B cell (primary cell): ENCODE data around the gene TRIM75. TPM values are rescaled to one million over a fixed set of nuclear protein-coding genes. Genes with fewer than 3 reads are reported as not detected.
"Not testable (repeated sequence)": the region's sequence is repeated elsewhere in the genome, so short reads cannot be mapped to it uniquely, and the experiment has no call there.

Experiments used
- ATAC-seq: fragments of 200-7000 bp; cut with Tn5 transposase; one replicate; pipeline ENCODE4 v1.10.0; 2021; ENCODE audit warnings: low read depth, mild to moderate bottlenecking, moderate number of reproducible peaks, moderate library complexity
- CTCF ChIA-PET: fragments of 350-600 bp; sonication (Branson Sonifier 250); formaldehyde crosslinking; loops from one replicate; lab custom pipeline; 2021; ENCODE audit warnings: antibody characterized with exemption, inconsistent platforms; lab: Charles Lee
- POLR2A ChIA-PET: fragments of 350-600 bp; sonication (Branson Sonifier 250); formaldehyde crosslinking; loops from one replicate; lab custom pipeline; 2021; ENCODE audit warnings: antibody characterized with exemption; lab: Charles Lee
- DNase-seq: peaks from one replicate; pipeline ENCODE4 v3.0.0; 2013
- H2AFZ ChIP-seq: 2 replicates; pipeline ENCODE4 v1.6.1; 2012; ENCODE audit warnings: mild to moderate bottlenecking, low read depth, low read length; ENCODE audit not compliant: insufficient read depth, poor library complexity, severe bottlenecking
- H3K27ac ChIP-seq, 2 donors: 1 replicate in 1 of 2; 2 replicates in 1 of 2; pipeline ENCODE4 v1.5.1; 2012 to 2013; ENCODE audit warnings: low read length in 2 of 2, mild to moderate bottlenecking in 2 of 2, moderate library complexity in 1 of 2
- H3K27me3 ChIP-seq, 4 experiments: fragments of 200-600 bp in 1 of 4; sonication (generic) in 1 of 4; replicated peaks in 1 of 4; 1 replicate in 2 of 4; 2 replicates in 2 of 4; pipeline versions ENCODE4 v1.6.1 to v1.7.0; 2013 to 2016; ENCODE audit warnings: low read length in 3 of 4, mild to moderate bottlenecking in 2 of 4, mixed read lengths in 1 of 4, moderate library complexity in 1 of 4; ENCODE audit not compliant: insufficient read depth in 4 of 4, control insufficient read depth in 3 of 4; ENCODE audit errors: control extremely low read depth in 1 of 4
- H3K36me3 ChIP-seq, 2 experiments: replicated peaks in 1 of 2; 1 replicate in 1 of 2; 2 replicates in 1 of 2; pipeline versions ENCODE4 v1.6.1 to v1.7.1; 2013; ENCODE audit warnings: low read length in 1 of 2; ENCODE audit not compliant: insufficient read depth in 2 of 2, control insufficient read depth in 1 of 2; ENCODE audit errors: control extremely low read depth in 1 of 2, extremely low read depth in 1 of 2
- H3K4me1 ChIP-seq, 2 donors: fragments of 200-600 bp in 1 of 2; sonication (generic) in 1 of 2; 1 replicate in 1 of 2; 2 replicates in 1 of 2; pipeline versions ENCODE4 v1.5.1 to v1.6.1; 2013 to 2017; ENCODE audit warnings: low read length in 2 of 2; ENCODE audit not compliant: control insufficient read depth in 2 of 2, insufficient read depth in 2 of 2
- H3K4me2 ChIP-seq: replicated peaks from 2 replicates; pipeline ENCODE3; 2012; ENCODE audit warnings: mild to moderate bottlenecking, low read depth, low read length; ENCODE audit not compliant: poor library complexity, severe bottlenecking
- H3K4me3 ChIP-seq, 5 experiments: fragments of 200-600 bp in 1 of 5; sonication (generic) in 1 of 5; 1 replicate in 3 of 5; 2 replicates in 2 of 5; pipeline versions ENCODE4 v1.5.1 to v1.7.0; 2011 to 2016; ENCODE audit warnings: low read length in 4 of 5, mild to moderate bottlenecking in 4 of 5, low read depth in 2 of 5, control low read depth in 1 of 5, moderate library complexity in 1 of 5; ENCODE audit not compliant: insufficient read depth in 1 of 5; ENCODE audit errors: control extremely low read depth in 1 of 5, extremely low read depth in 1 of 5
- H3K79me2 ChIP-seq: fragments of 200-600 bp; sonication (generic); one replicate; pipeline ENCODE4 v1.6.0; 2016; ENCODE audit warnings: low read length; ENCODE audit not compliant: control insufficient read depth, insufficient read depth
- H3K9ac ChIP-seq: fragments of 200-600 bp; sonication (generic); 2 replicates; pipeline ENCODE4 v1.6.1; 2017; ENCODE audit warnings: mild to moderate bottlenecking, low read length, moderate library complexity
- H3K9me3 ChIP-seq, 3 donors: one replicate each; pipeline versions ENCODE4 v1.6.1 to v1.7.1; 2013; ENCODE audit warnings: low read length in 2 of 3; ENCODE audit not compliant: control insufficient read depth in 2 of 3, insufficient read depth in 1 of 3; ENCODE audit errors: control extremely low read depth in 1 of 3
- H4K20me1 ChIP-seq: 2 replicates; pipeline ENCODE4 v1.6.0; 2012; ENCODE audit warnings: mild to moderate bottlenecking, low read length; ENCODE audit not compliant: insufficient read depth, control insufficient read depth, poor library complexity, severe bottlenecking
- H3K27ac Mint-ChIP-seq: one replicate; pipeline ENCODE4 v1.8.0; 2021; ENCODE audit warnings: mixed read lengths
- H3K27me3 Mint-ChIP-seq: one replicate; pipeline ENCODE4 v1.8.0; 2021; ENCODE audit warnings: mixed read lengths
- H3K4me1 Mint-ChIP-seq: one replicate; pipeline ENCODE4 v1.8.0; 2021; ENCODE audit warnings: mixed read lengths
- H3K4me3 Mint-ChIP-seq: one replicate; pipeline ENCODE4 v1.8.0; 2021; ENCODE audit warnings: mixed read lengths
- H3K9me3 Mint-ChIP-seq: one replicate; pipeline ENCODE4 v1.8.0; 2022; ENCODE audit warnings: mixed read lengths; ENCODE audit not compliant: insufficient read depth
- CTCF ChIP-seq: fragments of 200-600 bp; IDR thresholded peaks from one replicate; pipeline ENCODE4 v1.8.0; 2022; ENCODE audit warnings: antibody characterized with exemption, mild to moderate bottlenecking
- EZH2 ChIP-seq: IDR thresholded peaks from 2 replicates; pipeline ENCODE4 v1.6.1; 2012; ENCODE audit warnings: borderline replicate concordance, low read depth, mild to moderate bottlenecking, moderate library complexity, low read length; ENCODE audit not compliant: insufficient read depth, poor library complexity, severe bottlenecking
- WGBS: methylation state at CpG from one replicate; pipeline ENCODE4 v1.1.5; 2013; ENCODE audit warnings: missing lambda C conversion rate; ENCODE audit not compliant: insufficient coverage; 5-methylcytosine and 5-hydroxymethylcytosine counted together
- intact Hi-C: fragments of 100-400 bp; cut with micrococcal nuclease; formaldehyde crosslinking; loops from one replicate; pipeline ENCODE4 v1.10.0; 2022
- polyA plus RNA-seq: library from polyadenylated mRNA; depleted of rRNA; stranded (reverse); fragments of >200 nt; gene quantifications from 2 replicates; pipeline ENCODE4 v1.2.3, GENCODE V29; 2012
- total RNA-seq, 2 donors: library from RNA; stranded (reverse); fragments of 120-200 nt in 1 of 2; gene quantifications; 1 replicate in 1 of 2; 2 replicates in 1 of 2; pipeline versions ENCODE4 v1.2.3 to v1.2.4, GENCODE V29; 2013 to 2022

TRIM75 gene
- total and polyA plus RNA-seq, 2 donors (not counting 1 experiment from before 2014, with no cell fraction given): not detected

GRCh38 chr4:165085946-165086345 is 32.3 kb downstream of the TRIM75 start:
- no peak overlapping the region for H3K4me2 ChIP-seq
- Mint-ChIP-seq H3K27ac (no peak overlapping the region), H3K4me1 (no peaks in the 10 kb centered on the region), H3K4me3 (no peak overlapping the region), H3K27me3 (no peaks in the 10 kb centered on the region), H3K9me3 (no peaks in the 10 kb centered on the region)
- no peaks in the 10 kb centered on the region for H4K20me1 ChIP-seq
- H3K27ac ChIP-seq: no peak overlapping the region
- H3K4me1 ChIP-seq: no peaks in the 10 kb centered on the region
- ATAC-seq (no peak), DNase-seq (no peak)
- intact Hi-C loops: no loop called here
- no peaks in the 10 kb centered on the region for H3K79me2 ChIP-seq
- TF ChIP-seq CTCF (no peak), EZH2 (no peak)
- ChIA-PET CTCF (no interaction called here), POLR2A (no interaction called here)
- no peak overlapping the region for H3K4me3 ChIP-seq
- no peaks in the 10 kb centered on the region for H3K9me3 ChIP-seq
- no peaks in the 10 kb centered on the region for H3K27me3 ChIP-seq
- no peak overlapping the region for H2AFZ ChIP-seq
- H3K36me3 ChIP-seq: peaks cover 0 to 30% of the 10 kb centered on the region in 2 experiments
- WGBS: 89% methylated on average over 1 of the region's 2 CpGs
- no peak overlapping the region for H3K9ac ChIP-seq

DNA sequence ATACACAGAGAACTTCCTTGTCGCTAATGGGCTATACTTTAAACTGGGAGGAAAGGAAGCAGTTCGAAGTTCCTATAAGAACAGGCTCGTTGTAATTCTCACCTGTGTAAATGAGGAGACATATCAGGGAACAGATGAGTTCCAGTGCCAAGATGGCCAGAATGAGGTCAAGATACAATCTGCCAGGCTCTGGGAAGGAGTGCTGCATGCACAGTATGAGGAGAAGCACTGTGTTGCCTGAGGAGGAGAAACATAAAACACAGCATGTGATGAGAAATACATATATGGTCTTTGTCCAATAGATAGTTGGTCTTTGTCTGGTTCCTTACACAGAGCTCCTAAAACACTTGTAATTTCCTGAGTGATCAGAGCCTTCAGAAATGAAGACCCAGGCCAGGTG is 34.7 kb downstream of the TRIM75 start:
- TF ChIP-seq EZH2: no peak
- CTCF ChIA-PET: interaction anchor here (1.7 kb wide), 1 partner anchor 9 kb away, joined by 10 read pairs; no protein-coding TSS in a partner anchor
- Histone ChIP-seq H3K4me3 (no peak overlapping the region), H3K9ac (no peak overlapping the region), H3K36me3 (peaks cover 0 to 40% of the 10 kb centered on the region in 2 experiments), H3K27me3 (no peaks in the 10 kb centered on the region), H2AFZ (no peak overlapping the region), H3K9me3 (no peaks in the 10 kb centered on the region), H3K4me1 (no peaks in the 10 kb centered on the region), H4K20me1 (no peaks in the 10 kb centered on the region), H3K4me2 (no peak overlapping the region), H3K27ac (no peak overlapping the region), H3K79me2 (no peaks in the 10 kb centered on the region)
- Mint-ChIP-seq H3K4me1 (no peaks in the 10 kb centered on the region), H3K27ac (no peak overlapping the region), H3K4me3 (no peak overlapping the region), H3K9me3 (no peaks in the 10 kb centered on the region), H3K27me3 (no peaks in the 10 kb centered on the region)
- intact Hi-C loops: no loop called here
- ATAC-seq (no peak), DNase-seq (no peak)
- WGBS: 78% methylated on average over 3 of the region's 3 CpGs
- POLR2A ChIA-PET: no interaction called here

DNA sequence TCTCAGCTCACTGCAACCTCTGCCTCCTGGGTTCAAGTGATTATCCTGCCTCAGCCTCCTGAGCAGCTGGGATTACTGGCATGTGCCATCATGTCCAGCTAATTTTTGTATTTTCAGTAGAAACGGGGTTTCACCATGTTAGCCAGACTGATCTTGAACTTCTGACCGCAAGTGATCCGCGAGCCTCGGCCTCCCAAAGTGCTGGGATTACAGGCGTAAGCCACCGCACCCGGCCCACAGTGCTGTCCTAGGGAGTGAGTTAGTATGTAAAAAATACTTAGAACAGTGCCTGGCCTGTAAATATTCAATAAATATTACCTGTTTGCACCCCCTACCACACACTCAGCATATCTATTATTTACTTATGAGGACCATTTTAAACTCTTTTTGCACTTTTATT is 38.5 kb downstream of the TRIM75 start:
- H4K20me1 ChIP-seq, DNase-seq, H3K27ac Mint-ChIP-seq, H2AFZ ChIP-seq, H3K9me3 ChIP-seq, H3K9ac ChIP-seq, H3K4me1 Mint-ChIP-seq, H3K4me2 ChIP-seq, ATAC-seq, H3K4me3 Mint-ChIP-seq, H3K27me3 Mint-ChIP-seq, H3K27ac ChIP-seq, POLR2A ChIA-PET, H3K4me1 ChIP-seq, H3K4me3 ChIP-seq, intact Hi-C loops, H3K27me3 ChIP-seq, H3K79me2 ChIP-seq, H3K9me3 Mint-ChIP-seq: not testable (repeated sequence)
- 100% methylated on average over 1 of the region's 8 CpGs for WGBS
- H3K36me3 ChIP-seq: peaks cover 2 to 45% of the 10 kb centered on the region in 2 experiments
- CTCF ChIA-PET: interaction anchor here (0.5 kb wide), 1 partner anchor 214 kb away, joined by 3 read pairs; no protein-coding TSS in a partner anchor
